Measurements from ENCODE around the gene CCDC97.

- TF ChIP-seq EZH2 (IDR thresholded peaks at IDR 0.05; ENCODE audit: borderline replicate concordance): no peak
- TF ChIP-seq, protein P1, sequence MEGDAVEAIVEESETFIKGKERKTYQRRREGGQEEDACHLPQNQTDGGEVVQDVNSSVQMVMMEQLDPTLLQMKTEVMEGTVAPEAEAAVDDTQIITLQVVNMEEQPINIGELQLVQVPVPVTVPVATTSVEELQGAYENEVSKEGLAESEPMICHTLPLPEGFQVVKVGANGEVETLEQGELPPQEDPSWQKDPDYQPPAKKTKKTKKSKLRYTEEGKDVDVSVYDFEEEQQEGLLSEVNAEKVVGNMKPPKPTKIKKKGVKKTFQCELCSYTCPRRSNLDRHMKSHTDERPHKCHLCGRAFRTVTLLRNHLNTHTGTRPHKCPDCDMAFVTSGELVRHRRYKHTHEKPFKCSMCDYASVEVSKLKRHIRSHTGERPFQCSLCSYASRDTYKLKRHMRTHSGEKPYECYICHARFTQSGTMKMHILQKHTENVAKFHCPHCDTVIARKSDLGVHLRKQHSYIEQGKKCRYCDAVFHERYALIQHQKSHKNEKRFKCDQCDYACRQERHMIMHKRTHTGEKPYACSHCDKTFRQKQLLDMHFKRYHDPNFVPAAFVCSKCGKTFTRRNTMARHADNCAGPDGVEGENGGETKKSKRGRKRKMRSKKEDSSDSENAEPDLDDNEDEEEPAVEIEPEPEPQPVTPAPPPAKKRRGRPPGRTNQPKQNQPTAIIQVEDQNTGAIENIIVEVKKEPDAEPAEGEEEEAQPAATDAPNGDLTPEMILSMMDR (IDR thresholded peaks at IDR 0.05; ENCODE audit: poor library complexity): no peak
Measured at GRCh38 chr19:41332468-41332867, 22.5 kb downstream of the CCDC97 start.

Measured in hepatocyte (in vitro differentiated cells).